HEK293 (cell line): Measurements from ENCODE around the gene UBA3.

ENCODE experiments used
- YY1 ChIP-seq: fragments of 450-650 bp; formaldehyde crosslinking; IDR thresholded peaks from 2 replicates; pipeline ENCODE4 v1.5.1; 2018; ENCODE audit warnings: missing biosample characterization, missing genetic modification characterization
- ZNF792 ChIP-seq: fragments of 450-650 bp; formaldehyde crosslinking; IDR thresholded peaks from 2 replicates; pipeline ENCODE4 v1.5.1; 2016; ENCODE audit warnings: missing biosample characterization, missing genetic modification characterization
- TF ChIP-seq, protein P1 (sequence below): fragments of 450-650 bp; formaldehyde crosslinking; IDR thresholded peaks from 2 replicates; pipeline ENCODE4 v1.5.1; 2016; ENCODE audit warnings: missing biosample characterization, missing genetic modification characterization
- TF ChIP-seq, protein P2 (sequence below): fragments of 450-650 bp; formaldehyde crosslinking; IDR thresholded peaks from 2 replicates; pipeline ENCODE4 v1.5.1; 2017; ENCODE audit warnings: missing biosample characterization, missing genetic modification characterization
- TF ChIP-seq, protein P3 (sequence below): fragments of 450-650 bp; formaldehyde crosslinking; IDR thresholded peaks from 2 replicates; pipeline ENCODE4 v1.5.1; 2016; ENCODE audit warnings: missing biosample characterization, missing genetic modification characterization

DNA sequence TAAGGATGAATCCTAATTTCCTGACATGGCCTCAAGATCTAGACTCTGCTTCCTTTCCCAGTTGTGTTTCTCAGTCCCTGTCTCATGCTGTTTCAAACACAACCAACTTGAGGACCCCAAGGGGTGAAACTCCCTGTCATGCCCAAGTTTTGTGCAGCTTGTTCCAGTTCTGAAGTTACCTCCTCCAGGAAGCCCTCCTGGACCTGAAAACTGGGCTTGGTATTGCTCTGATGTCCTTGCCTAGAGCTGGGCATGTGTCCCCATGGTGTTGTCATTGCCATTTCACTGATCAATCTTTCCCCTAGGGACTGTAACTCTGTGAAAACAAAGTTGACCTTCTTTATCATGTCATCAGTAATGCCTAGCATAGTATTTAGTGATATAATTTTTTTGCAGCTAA lies 48.3 kb upstream of the UBA3 start:
- TF ChIP-seq, protein P1, sequence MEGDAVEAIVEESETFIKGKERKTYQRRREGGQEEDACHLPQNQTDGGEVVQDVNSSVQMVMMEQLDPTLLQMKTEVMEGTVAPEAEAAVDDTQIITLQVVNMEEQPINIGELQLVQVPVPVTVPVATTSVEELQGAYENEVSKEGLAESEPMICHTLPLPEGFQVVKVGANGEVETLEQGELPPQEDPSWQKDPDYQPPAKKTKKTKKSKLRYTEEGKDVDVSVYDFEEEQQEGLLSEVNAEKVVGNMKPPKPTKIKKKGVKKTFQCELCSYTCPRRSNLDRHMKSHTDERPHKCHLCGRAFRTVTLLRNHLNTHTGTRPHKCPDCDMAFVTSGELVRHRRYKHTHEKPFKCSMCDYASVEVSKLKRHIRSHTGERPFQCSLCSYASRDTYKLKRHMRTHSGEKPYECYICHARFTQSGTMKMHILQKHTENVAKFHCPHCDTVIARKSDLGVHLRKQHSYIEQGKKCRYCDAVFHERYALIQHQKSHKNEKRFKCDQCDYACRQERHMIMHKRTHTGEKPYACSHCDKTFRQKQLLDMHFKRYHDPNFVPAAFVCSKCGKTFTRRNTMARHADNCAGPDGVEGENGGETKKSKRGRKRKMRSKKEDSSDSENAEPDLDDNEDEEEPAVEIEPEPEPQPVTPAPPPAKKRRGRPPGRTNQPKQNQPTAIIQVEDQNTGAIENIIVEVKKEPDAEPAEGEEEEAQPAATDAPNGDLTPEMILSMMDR, result no peak
- TF ChIP-seq, protein P2, sequence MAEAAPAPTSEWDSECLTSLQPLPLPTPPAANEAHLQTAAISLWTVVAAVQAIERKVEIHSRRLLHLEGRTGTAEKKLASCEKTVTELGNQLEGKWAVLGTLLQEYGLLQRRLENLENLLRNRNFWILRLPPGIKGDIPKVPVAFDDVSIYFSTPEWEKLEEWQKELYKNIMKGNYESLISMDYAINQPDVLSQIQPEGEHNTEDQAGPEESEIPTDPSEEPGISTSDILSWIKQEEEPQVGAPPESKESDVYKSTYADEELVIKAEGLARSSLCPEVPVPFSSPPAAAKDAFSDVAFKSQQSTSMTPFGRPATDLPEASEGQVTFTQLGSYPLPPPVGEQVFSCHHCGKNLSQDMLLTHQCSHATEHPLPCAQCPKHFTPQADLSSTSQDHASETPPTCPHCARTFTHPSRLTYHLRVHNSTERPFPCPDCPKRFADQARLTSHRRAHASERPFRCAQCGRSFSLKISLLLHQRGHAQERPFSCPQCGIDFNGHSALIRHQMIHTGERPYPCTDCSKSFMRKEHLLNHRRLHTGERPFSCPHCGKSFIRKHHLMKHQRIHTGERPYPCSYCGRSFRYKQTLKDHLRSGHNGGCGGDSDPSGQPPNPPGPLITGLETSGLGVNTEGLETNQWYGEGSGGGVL (tag by site-specific recombination), result no peak
- TF ChIP-seq YY1 (no peak), ZNF792 (no peak)
- TF ChIP-seq, protein P3, sequence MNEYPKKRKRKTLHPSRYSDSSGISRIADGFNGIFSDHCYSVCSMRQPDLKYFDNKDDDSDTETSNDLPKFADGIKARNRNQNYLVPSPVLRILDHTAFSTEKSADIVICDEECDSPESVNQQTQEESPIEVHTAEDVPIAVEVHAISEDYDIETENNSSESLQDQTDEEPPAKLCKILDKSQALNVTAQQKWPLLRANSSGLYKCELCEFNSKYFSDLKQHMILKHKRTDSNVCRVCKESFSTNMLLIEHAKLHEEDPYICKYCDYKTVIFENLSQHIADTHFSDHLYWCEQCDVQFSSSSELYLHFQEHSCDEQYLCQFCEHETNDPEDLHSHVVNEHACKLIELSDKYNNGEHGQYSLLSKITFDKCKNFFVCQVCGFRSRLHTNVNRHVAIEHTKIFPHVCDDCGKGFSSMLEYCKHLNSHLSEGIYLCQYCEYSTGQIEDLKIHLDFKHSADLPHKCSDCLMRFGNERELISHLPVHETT (tag by site-specific recombination), result no peak
